NB4 (cell line): ENCODE results near the gene RRAS2.

Experiments
- CTCF ChIP-seq: IDR thresholded peaks from one replicate; pipeline ENCODE4 v1.5.1; 2012; ENCODE audit warnings: low read depth, low read length
- MAX ChIP-seq: IDR thresholded peaks from 2 replicates; pipeline ENCODE4 v1.6.1; 2011; ENCODE audit warnings: low read depth, low read length
- MYC ChIP-seq: IDR thresholded peaks from 2 replicates; pipeline ENCODE4 v1.6.1; 2011; ENCODE audit warnings: low read depth, low read length
- POLR2A ChIP-seq: IDR thresholded peaks from 2 replicates; pipeline ENCODE4 v1.6.1; 2011; ENCODE audit warnings: mild to moderate bottlenecking; ENCODE audit not compliant: insufficient read length; ENCODE audit errors: extremely low read depth

- TF ChIP-seq CTCF (no peak), POLR2A (no peak), MAX (no peak), MYC (no peak)
Measured at GRCh38 chr11:14240951-14241350, 118.0 kb downstream of the RRAS2 start.
